A673 (cell line): ENCODE results near the gene RSPH6A.

Experiments used
- CTCF ChIP-seq: fragments of 300-800, 200-600 bp; sonication (generic); conservative IDR thresholded peaks from 2 replicates; pipeline ENCODE4 v1.5.1; 2017; ENCODE audit warnings: low read depth, mild to moderate bottlenecking, antibody characterized with exemption, low read length, moderate library complexity, mixed read lengths
- EZH2 ChIP-seq: fragments of 200-600 bp; sonication (generic); IDR thresholded peaks from 2 replicates; pipeline ENCODE4 v1.6.1; 2017; ENCODE audit warnings: borderline replicate concordance, low read depth, mild to moderate bottlenecking, mixed read lengths, antibody characterized with exemption, low read length; ENCODE audit not compliant: poor library complexity, severe bottlenecking

- TF ChIP-seq EZH2 (no peak), CTCF (peak; percentile 83)
Measured at GRCh38 chr19:45798995-45799517, 16.1 kb downstream of the RSPH6A start.
